Measurements from ENCODE around the gene MCM9.

Gene MCM9

GRCh38 chr6:118894425-118895260, 40.3 kb downstream of the MCM9 start:
- WGBS, 2 experiments (ENCODE audit: insufficient coverage in 2 of 2): 0% methylated on average over 72 to 74 of the region's 102 CpGs
- H3K36me3 ChIP-seq (ENCODE audit: control insufficient read depth, insufficient read depth, low read length): peaks cover 29% of the 10 kb centered on the region
- H3K4me1 ChIP-seq (ENCODE audit: control insufficient read depth, insufficient read depth, low read length, poor library complexity, severe bottlenecking): peaks cover 14% of the 10 kb centered on the region
- H3K9me3 ChIP-seq (ENCODE audit: control insufficient read depth, low read length): no peaks in the 10 kb centered on the region
- H3K4me3 ChIP-seq (ENCODE audit: extremely low read depth, insufficient read depth, low read length, poor library complexity, severe bottlenecking): peak overlapping the region; percentile 92
- peak overlapping the region; percentile 93 for H3K27ac ChIP-seq (ENCODE audit: low read depth, low read length, severe bottlenecking)

DNA sequence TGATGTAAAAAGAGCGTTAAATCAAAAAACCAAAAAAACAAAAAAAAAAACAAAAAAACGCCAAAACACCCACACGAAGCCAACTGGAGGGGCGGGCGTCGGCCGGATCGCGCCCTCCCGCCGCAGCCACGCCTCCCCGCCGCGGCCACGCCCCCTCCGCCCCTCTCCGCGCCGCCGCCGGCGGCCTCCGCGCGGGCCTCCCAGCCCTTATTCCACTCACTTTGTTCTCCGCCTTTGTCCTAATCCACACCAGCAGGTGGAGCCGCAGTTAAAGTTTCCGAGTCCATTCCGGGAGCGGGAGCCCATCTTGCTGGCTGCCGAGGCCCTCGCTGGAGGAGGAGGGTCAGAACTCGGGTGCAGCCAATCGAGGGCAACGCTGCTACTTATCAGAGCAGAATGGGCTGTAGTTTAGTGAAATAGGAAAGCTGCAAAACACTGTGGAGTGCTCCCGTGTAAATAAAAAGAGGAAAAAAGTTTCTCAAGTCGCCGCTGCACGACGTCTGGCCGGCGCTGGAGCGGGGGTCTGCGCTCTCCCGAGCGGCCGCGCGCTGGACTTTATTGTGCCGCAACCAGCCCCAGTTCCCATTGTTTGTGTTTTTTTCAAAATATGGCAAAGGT, 41.0 kb downstream of the MCM9 start, which contains the start of gene ASF1A:
TSS of gene ASF1A (plus strand) at position 346 of the 618 bp plus-strand sequence. CDS start at position 608, 262 bp downstream.
- whole genome bisulfite sequencing, 2 experiments (ENCODE audit: insufficient coverage in 2 of 2): 0% methylated on average over 44 to 46 of the region's 51 CpGs
- peak within 1 kb of the TSS; percentile 92 for H3K4me3 ChIP-seq (ENCODE audit: extremely low read depth, insufficient read depth, low read length, poor library complexity, severe bottlenecking)
- H3K9me3 ChIP-seq (ENCODE audit: control insufficient read depth, low read length): no peaks in the 10 kb centered on the region
- H3K36me3 ChIP-seq (ENCODE audit: control insufficient read depth, insufficient read depth, low read length): peaks cover 22% of the 10 kb centered on the region
- peaks cover 12% of the 10 kb centered on the region for H3K4me1 ChIP-seq (ENCODE audit: control insufficient read depth, insufficient read depth, low read length, poor library complexity, severe bottlenecking)
- peak within 1 kb of the TSS; percentile 93 for H3K27ac ChIP-seq (ENCODE audit: low read depth, low read length, severe bottlenecking)

- Histone ChIP-seq H3K4me3 (ENCODE audit: extremely low read depth, insufficient read depth, low read length, poor library complexity, severe bottlenecking) (peak overlapping the region; percentile 92), H3K27ac (ENCODE audit: low read depth, low read length, severe bottlenecking) (peak overlapping the region; percentile 89), H3K36me3 (ENCODE audit: control insufficient read depth, insufficient read depth, low read length) (peaks cover 15% of the 10 kb centered on the region), H3K4me1 (ENCODE audit: control insufficient read depth, insufficient read depth, low read length, poor library complexity, severe bottlenecking) (peaks cover 12% of the 10 kb centered on the region), H3K9me3 (ENCODE audit: control insufficient read depth, low read length) (no peaks in the 10 kb centered on the region)
- 12 to 23% methylated on average over 14 to 17 of the region's 18 CpGs for WGBS, 2 experiments (ENCODE audit: insufficient coverage in 2 of 2)
Measured at GRCh38 chr6:118893064-118893806, 41.7 kb downstream of the MCM9 start.

GRCh38 chr6:118892355-118892991, 42.5 kb downstream of the MCM9 start:
- peak overlapping the region; percentile 89 for H3K27ac ChIP-seq (ENCODE audit: low read depth, low read length, severe bottlenecking)

GRCh38 chr6:118890997-118891790, 43.8 kb downstream of the MCM9 start:
- H3K4me3 ChIP-seq (ENCODE audit: extremely low read depth, insufficient read depth, low read length, poor library complexity, severe bottlenecking): no peak overlapping the region
- no peaks in the 10 kb centered on the region for H3K36me3 ChIP-seq (ENCODE audit: control insufficient read depth, insufficient read depth, low read length)
- no peaks in the 10 kb centered on the region for H3K9me3 ChIP-seq (ENCODE audit: control insufficient read depth, low read length)
- peaks cover 12% of the 10 kb centered on the region for H3K4me1 ChIP-seq (ENCODE audit: control insufficient read depth, insufficient read depth, low read length, poor library complexity, severe bottlenecking)
- WGBS, 2 experiments (ENCODE audit: insufficient coverage in 2 of 2): 75 to 100% methylated on average over 2 of the region's 5 CpGs
- no peak overlapping the region for H3K27ac ChIP-seq (ENCODE audit: low read depth, low read length, severe bottlenecking)

More at GRCh38 chr6:118892355-118892991, 42.5 kb downstream of the MCM9 start:
- WGBS, 2 experiments (ENCODE audit: insufficient coverage in 2 of 2): 90 to 91% methylated on average over 5 of the region's 6 CpGs
- Histone ChIP-seq H3K36me3 (ENCODE audit: control insufficient read depth, insufficient read depth, low read length) (peaks cover 8% of the 10 kb centered on the region), H3K4me3 (ENCODE audit: extremely low read depth, insufficient read depth, low read length, poor library complexity, severe bottlenecking) (peak overlapping the region; percentile 92), H3K4me1 (ENCODE audit: control insufficient read depth, insufficient read depth, low read length, poor library complexity, severe bottlenecking) (peaks cover 12% of the 10 kb centered on the region), H3K9me3 (ENCODE audit: control insufficient read depth, low read length) (no peaks in the 10 kb centered on the region)

GRCh38 chr6:118889163-118889562, 45.8 kb downstream of the MCM9 start:
- no peak overlapping the region for H3K4me3 ChIP-seq (ENCODE audit: extremely low read depth, insufficient read depth, low read length, poor library complexity, severe bottlenecking)

GRCh38 chr6:118886641-118887040, 48.3 kb downstream of the MCM9 start:
- Histone ChIP-seq H3K4me3 (ENCODE audit: extremely low read depth, insufficient read depth, low read length, poor library complexity, severe bottlenecking) (no peak overlapping the region), H3K9me3 (ENCODE audit: control insufficient read depth, low read length) (no peaks in the 10 kb centered on the region), H3K4me1 (ENCODE audit: control insufficient read depth, insufficient read depth, low read length, poor library complexity, severe bottlenecking) (peaks cover 2% of the 10 kb centered on the region), H3K36me3 (ENCODE audit: control insufficient read depth, insufficient read depth, low read length) (no peaks in the 10 kb centered on the region), H3K27ac (ENCODE audit: low read depth, low read length, severe bottlenecking) (no peak overlapping the region)
- 88 to 96% methylated on average over 4 of the region's 6 CpGs for WGBS, 2 experiments (ENCODE audit: insufficient coverage in 2 of 2)

More at GRCh38 chr6:118889163-118889562, 45.8 kb downstream of the MCM9 start:
- H3K36me3 ChIP-seq (ENCODE audit: control insufficient read depth, insufficient read depth, low read length): no peaks in the 10 kb centered on the region
- no peak overlapping the region for H3K27ac ChIP-seq (ENCODE audit: low read depth, low read length, severe bottlenecking)
- peaks cover 12% of the 10 kb centered on the region for H3K4me1 ChIP-seq (ENCODE audit: control insufficient read depth, insufficient read depth, low read length, poor library complexity, severe bottlenecking)
- WGBS, 2 experiments (ENCODE audit: insufficient coverage in 2 of 2): 88 to 90% methylated on average over 3 of the region's 4 CpGs
- no peaks in the 10 kb centered on the region for H3K9me3 ChIP-seq (ENCODE audit: control insufficient read depth, low read length)

- Histone ChIP-seq H3K9me3 (ENCODE audit: control insufficient read depth, low read length) (no peaks in the 10 kb centered on the region), H3K4me3 (ENCODE audit: extremely low read depth, insufficient read depth, low read length, poor library complexity, severe bottlenecking) (no peak overlapping the region), H3K4me1 (ENCODE audit: control insufficient read depth, insufficient read depth, low read length, poor library complexity, severe bottlenecking) (no peaks in the 10 kb centered on the region), H3K27ac (ENCODE audit: low read depth, low read length, severe bottlenecking) (no peak overlapping the region), H3K36me3 (ENCODE audit: control insufficient read depth, insufficient read depth, low read length) (no peaks in the 10 kb centered on the region)
- WGBS, 2 experiments (ENCODE audit: insufficient coverage in 2 of 2): 100% methylated on average over 1 of the region's 4 CpGs
Measured at GRCh38 chr6:118882314-118882905, 52.5 kb downstream of the MCM9 start.

DNA sequence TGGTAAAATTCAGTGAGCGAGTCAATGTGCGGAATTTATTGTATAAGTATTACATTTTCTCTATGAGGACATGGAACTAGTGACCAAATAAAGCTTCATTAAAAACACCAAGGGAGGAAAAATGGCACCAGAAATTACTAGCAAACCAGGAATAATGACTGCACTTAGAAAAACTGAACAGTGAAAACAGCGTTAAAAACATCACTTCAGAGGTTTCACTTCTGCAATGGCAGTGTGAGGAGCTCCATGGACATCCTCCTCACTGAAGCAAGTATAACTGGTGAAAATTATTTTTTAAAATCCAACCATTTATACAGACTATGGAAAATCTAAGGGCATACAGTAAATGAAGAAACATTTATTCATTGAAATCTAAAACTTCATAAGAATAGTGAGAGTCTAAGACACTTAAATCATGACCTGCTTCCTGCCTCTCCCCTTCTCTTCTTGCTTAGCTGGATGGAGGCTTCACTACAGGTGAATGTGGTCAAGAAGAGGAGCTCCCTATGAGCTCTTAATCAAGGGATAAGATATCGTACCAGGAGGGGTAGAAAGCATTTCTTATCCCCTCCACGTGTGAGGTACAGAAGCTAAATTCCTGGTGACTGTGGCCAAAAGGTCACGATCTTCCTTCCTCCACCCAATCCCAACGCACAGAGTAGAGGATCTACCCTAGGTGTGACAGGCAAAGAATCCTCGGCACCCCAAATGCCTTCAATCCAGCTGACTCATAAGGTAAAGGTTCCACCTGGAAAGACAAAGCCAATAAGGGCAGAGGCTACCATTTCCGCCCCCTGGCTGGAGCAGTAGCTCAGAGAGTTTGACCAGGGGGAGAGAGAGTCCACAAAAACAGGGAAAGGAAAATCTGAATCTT, 53.3 kb downstream of the MCM9 start:
- Histone ChIP-seq H3K9me3 (ENCODE audit: control insufficient read depth, low read length) (no peaks in the 10 kb centered on the region), H3K4me3 (ENCODE audit: extremely low read depth, insufficient read depth, low read length, poor library complexity, severe bottlenecking) (no peak overlapping the region), H3K4me1 (ENCODE audit: control insufficient read depth, insufficient read depth, low read length, poor library complexity, severe bottlenecking) (peaks cover 4% of the 10 kb centered on the region), H3K36me3 (ENCODE audit: control insufficient read depth, insufficient read depth, low read length) (no peaks in the 10 kb centered on the region), H3K27ac (ENCODE audit: low read depth, low read length, severe bottlenecking) (no peak overlapping the region)
- WGBS, 2 experiments (ENCODE audit: insufficient coverage in 2 of 2): 87 to 93% methylated on average over 2 to 3 of the region's 9 CpGs
